K562 (cell line): Measurements from ENCODE around the gene UPF1. TPM values are rescaled to one million over a fixed set of nuclear protein-coding genes. Genes with fewer than 3 reads are reported as not detected.

Experiments
- ATAC-seq: fragments of 200-7000 bp; cut with Tn5 transposase; 3 replicates; pipeline ENCODE4 v1.9.1; 2020; ENCODE audit warnings: moderate library complexity
- BruUV-seq: library from RNA; stranded (reverse); fragments of 400-500 nt; replicated peaks from 2 replicates; lab custom pipeline; 2021; lab: Mats Ljungman, UMichigan
- CTCF ChIA-PET: fragments of 300-600 bp; formaldehyde crosslinking; extraction: SDS; loops from one replicate; lab custom pipeline; 2021; ENCODE audit warnings: low intra/inter-chr PET ratio; lab: Yijun Ruan, JAX
- POLR2A ChIA-PET: fragments of 300-600, 350-650 bp; sonication (Branson Sonifier 250); formaldehyde crosslinking; extraction: SDS; loops from one replicate; lab custom pipeline; 2021; ENCODE audit warnings: antibody characterized with exemption, inconsistent platforms; lab: Yijun Ruan, JAX
- DNase-seq, 4 experiments: peaks; one replicate each; pipeline versions ENCODE4 v3.0.0 to v3.0.0-alpha.2; 2011 to 2018; ENCODE audit warnings: low spot score in 3 of 4, mixed read lengths in 3 of 4; ENCODE audit errors: extremely low read depth in 1 of 4
- FAIRE-seq: peaks from 2 replicates; lab custom pipeline; 2011; peaks lifted over from hg19 to GRCh38; lab: Jason Lieb, UNC
- H2AFZ ChIP-seq: 2 replicates; pipeline ENCODE4 v1.6.0; 2011; ENCODE audit warnings: low read depth, low read length, control low read depth, inconsistent platforms
- H3K27ac ChIP-seq: fragments of 200-600 bp; 3 replicates; pipeline ENCODE4 v1.8.0; 2011; ENCODE audit warnings: low read depth, mild to moderate bottlenecking, control low read depth, inconsistent platforms, low read length, moderate library complexity, mixed read lengths; ENCODE audit errors: extremely low read depth
- H3K27me3 ChIP-seq, 2 experiments: fragments of 300-600 bp in 1 of 2; 2 replicates in 1 of 2; 3 replicates in 1 of 2; pipeline versions ENCODE4 v1.6.0 to v1.8.0; 2011; ENCODE audit warnings: inconsistent platforms in 2 of 2, low read length in 2 of 2, mild to moderate bottlenecking in 1 of 2, mixed read lengths in 1 of 2, moderate library complexity in 1 of 2; ENCODE audit not compliant: control insufficient read depth in 2 of 2, insufficient read depth in 2 of 2
- H3K36me3 ChIP-seq: fragments of 300-600 bp; 3 replicates; pipeline ENCODE4 v1.8.0; 2011; ENCODE audit warnings: mild to moderate bottlenecking, low read length, inconsistent platforms; ENCODE audit not compliant: control insufficient read depth, insufficient read depth
- H3K4me1 ChIP-seq, 2 experiments: fragments of 200-600 bp in 1 of 2; replicated peaks in 1 of 2; 2 replicates in 1 of 2; 3 replicates in 1 of 2; pipeline versions ENCODE4 v1.5.1 to v1.8.0; 2011; ENCODE audit warnings: inconsistent platforms in 2 of 2, low read length in 2 of 2, mild to moderate bottlenecking in 1 of 2, mixed read lengths in 1 of 2, moderate library complexity in 1 of 2; ENCODE audit not compliant: control insufficient read depth in 2 of 2, insufficient read depth in 2 of 2
- H3K4me2 ChIP-seq: 2 replicates; pipeline ENCODE4 v1.6.1; 2011; ENCODE audit warnings: low read length, control low read depth, inconsistent platforms, mixed read lengths; ENCODE audit not compliant: insufficient read depth
- H3K4me3 ChIP-seq: fragments of 200-600 bp; sonication (generic), shearing (Covaris generic); 2 replicates; pipeline ENCODE4 v1.5.1; 2016; ENCODE audit warnings: control low read depth, inconsistent platforms
- H3K79me2 ChIP-seq: fragments of 200-600 bp; 3 replicates; pipeline ENCODE4 v1.8.0; 2011; ENCODE audit warnings: low read length, inconsistent platforms; ENCODE audit not compliant: control insufficient read depth, insufficient read depth
- H3K9ac ChIP-seq, 2 experiments: 2 replicates each; pipeline versions ENCODE4 v1.6.0 to v1.6.1; 2011; ENCODE audit warnings: low read depth in 2 of 2, low read length in 2 of 2, control low read depth in 1 of 2, inconsistent platforms in 1 of 2, mild to moderate bottlenecking in 1 of 2, mixed read lengths in 1 of 2; ENCODE audit not compliant: insufficient read depth in 1 of 2
- H3K9me1 ChIP-seq: one replicate; pipeline ENCODE4 v1.6.0; 2011; ENCODE audit warnings: inconsistent platforms, mild to moderate bottlenecking, low read length, moderate library complexity; ENCODE audit not compliant: control insufficient read depth, insufficient read depth
- H3K9me3 ChIP-seq: replicated peaks from 2 replicates; pipeline ENCODE4 v1.5.1; 2011; ENCODE audit warnings: low read depth, low read length, inconsistent platforms; ENCODE audit not compliant: control insufficient read depth, insufficient read depth
- H4K20me1 ChIP-seq: replicated peaks from 2 replicates; pipeline ENCODE4 v1.6.1; 2011; ENCODE audit warnings: low read length, inconsistent platforms, mixed read lengths; ENCODE audit not compliant: control insufficient read depth, insufficient read depth
- ASH1L ChIP-seq: fragments of 450-650 bp; IDR thresholded peaks from 2 replicates; pipeline ENCODE4 v1.6.1; 2018; ENCODE audit warnings: borderline replicate concordance, mild to moderate bottlenecking, low read depth; ENCODE audit not compliant: partially characterized antibody
- CEBPZ ChIP-seq: fragments of 150-350 bp; IDR thresholded peaks from 2 replicates; pipeline ENCODE4 v1.6.1; 2014; ENCODE audit warnings: low read depth, mild to moderate bottlenecking, low read length, borderline replicate concordance
- CREBBP ChIP-seq: IDR thresholded peaks from one replicate; pipeline ENCODE4 v1.6.1; 2012; ENCODE audit warnings: low read depth, mild to moderate bottlenecking, control low read depth, inconsistent platforms, low read length
- DPF2 ChIP-seq: fragments of 450-650 bp; IDR thresholded peaks from 2 replicates; pipeline ENCODE4 v1.6.1; 2016
- EGR1 ChIP-seq: fragments of 450-650 bp; conservative IDR thresholded peaks from 2 replicates; pipeline ENCODE4 v1.6.1; 2017; ENCODE audit warnings: mild to moderate bottlenecking
- FOXJ2 ChIP-seq: fragments of 200-800 bp; sonication (Bioruptor generic); IDR thresholded peaks from 2 replicates; pipeline ENCODE4 v1.6.1; 2016; ENCODE audit warnings: missing genetic modification characterization, missing compliant biosample characterization
- HDAC1 ChIP-seq, 2 experiments: fragments of 450-650 bp; IDR thresholded peaks; 2 replicates each; pipeline ENCODE4 v1.6.1; 2016 to 2017; ENCODE audit warnings: inconsistent platforms in 1 of 2, mild to moderate bottlenecking in 1 of 2, moderate library complexity in 1 of 2
- KLF16 ChIP-seq: IDR thresholded peaks from 2 replicates; pipeline ENCODE4 v1.6.1; 2016; ENCODE audit warnings: antibody characterized with exemption
- NBN ChIP-seq: fragments of 450-650 bp; IDR thresholded peaks from 2 replicates; pipeline ENCODE4 v1.6.1; 2016; ENCODE audit warnings: low read depth, mild to moderate bottlenecking
- OTX1 ChIP-seq: fragments of 450-650 bp; formaldehyde crosslinking; IDR thresholded peaks from 2 replicates; pipeline ENCODE4 v1.4.0; 2022; ENCODE audit warnings: mild to moderate bottlenecking
- PTBP1 ChIP-seq: fragments of 200-400 bp; formaldehyde crosslinking; IDR thresholded peaks from 2 replicates; pipeline ENCODE4 v1.6.1; 2017; ENCODE audit warnings: low read depth, low read length
- PTTG1 ChIP-seq: fragments of 450-650 bp; IDR thresholded peaks from 2 replicates; pipeline ENCODE4 v1.6.1; 2016; ENCODE audit warnings: low read depth, mild to moderate bottlenecking, missing genetic modification characterization, missing compliant biosample characterization
- RB1 ChIP-seq: fragments of 450-650 bp; IDR thresholded peaks from 2 replicates; pipeline ENCODE4 v1.6.1; 2017; ENCODE audit warnings: low read depth, mild to moderate bottlenecking
- WGBS: fragments of 100-300 bp; shearing (Covaris generic); methylation state at CpG from one replicate; pipeline ENCODE4 v1.1.6; 2016; ENCODE audit warnings: low coverage, mixed read lengths; ENCODE audit not compliant: insufficient coverage; ENCODE audit errors: missing lambda C conversion rate; 5-methylcytosine and 5-hydroxymethylcytosine counted together
- in situ Hi-C: fragments of 300-500 bp; cut with MboI; formaldehyde crosslinking; loops from 4 replicates; pipeline ENCODE4 v1.15.0; 2018; ENCODE audit warnings: inconsistent platforms, mixed read lengths
- intact Hi-C: fragments of 100-400 bp; cut with micrococcal nuclease; formaldehyde crosslinking; loops from 2 replicates; pipeline ENCODE4 v1.14.2; 2022
- polyA plus RNA-seq, 8 experiments: library from polyadenylated mRNA; depleted of rRNA in 4 of 8; stranded (reverse) in 5 of 8; unstranded in 3 of 8; fragments of >200 nt; fragmentation: Nextera tagmentation in 2 of 8; fragmentation: Illumina TruSeq in 1 of 8; extraction: Ambion mirVana in 2 of 8; extraction: Trizol in 1 of 8; gene quantifications; 2 replicates each; pipeline versions ENCODE4 v1.2.1 to v1.2.3, GENCODE V29; 2011 to 2014; ENCODE audit warnings: inconsistent platforms in 1 of 8, missing spikeins in 1 of 8
- total RNA-seq, 7 experiments: library from RNA; depleted of rRNA in 6 of 7; stranded (reverse); fragments of >200 nt in 6 of 7; fragmentation: Illumina TruSeq in 2 of 7; extraction: Trizol in 2 of 7; gene quantifications; 2 replicates each; pipeline versions ENCODE4 v1.2.1 to v1.2.3, GENCODE V29; 2011 to 2021; ENCODE audit warnings: low replicate concordance in 1 of 7
- TF ChIP-seq, protein P1 (sequence below): fragments of 450-650 bp; formaldehyde crosslinking; conservative IDR thresholded peaks from 2 replicates; pipeline ENCODE4 v1.4.0; 2022; ENCODE audit warnings: mild to moderate bottlenecking, missing genetic modification characterization
- TF ChIP-seq, protein P2 (sequence below): sonication (generic); formaldehyde crosslinking; IDR thresholded peaks from 2 replicates; pipeline ENCODE4 v1.8.0; 2022; ENCODE audit warnings: missing genetic modification reagents, mild to moderate bottlenecking, borderline replicate concordance

Gene UPF1
- total and polyA plus RNA-seq, 9 of the 15 experiments (the other 6 are each of a cell fraction or from before 2014, with no cell fraction given), result 0.34 to 103 (median 27.9) TPM

GRCh38 chr19:18879579-18880373 is 48.0 kb downstream of the UPF1 start:
- intact Hi-C loops, result no loop called here
- TF ChIP-seq OTX1, result no peak
- TF ChIP-seq DPF2, result 0 out of 2 replicates have a peak, but pooled peaks have one; percentile 19
- TF ChIP-seq CEBPZ, result no peak
- no peak for TF ChIP-seq RB1
- TF ChIP-seq EGR1, result 0 out of 2 replicates have a peak, but pooled peaks have one; percentile 4
- TF ChIP-seq CREBBP, result no peak
- no peak for TF ChIP-seq ASH1L
- no peak for TF ChIP-seq PTBP1
- TF ChIP-seq NBN, result 0 out of 2 replicates have a peak, but pooled peaks have one; percentile 32
- no peak for TF ChIP-seq HDAC1 (IDR thresholded peaks at IDR 0.05)
- no peak for TF ChIP-seq PTTG1 (tag)
- no peak for TF ChIP-seq FOXJ2
- TF ChIP-seq, protein P1, sequence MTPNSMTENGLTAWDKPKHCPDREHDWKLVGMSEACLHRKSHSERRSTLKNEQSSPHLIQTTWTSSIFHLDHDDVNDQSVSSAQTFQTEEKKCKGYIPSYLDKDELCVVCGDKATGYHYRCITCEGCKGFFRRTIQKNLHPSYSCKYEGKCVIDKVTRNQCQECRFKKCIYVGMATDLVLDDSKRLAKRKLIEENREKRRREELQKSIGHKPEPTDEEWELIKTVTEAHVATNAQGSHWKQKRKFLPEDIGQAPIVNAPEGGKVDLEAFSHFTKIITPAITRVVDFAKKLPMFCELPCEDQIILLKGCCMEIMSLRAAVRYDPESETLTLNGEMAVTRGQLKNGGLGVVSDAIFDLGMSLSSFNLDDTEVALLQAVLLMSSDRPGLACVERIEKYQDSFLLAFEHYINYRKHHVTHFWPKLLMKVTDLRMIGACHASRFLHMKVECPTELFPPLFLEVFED, result peak; percentile 66; the same call in 1 of the 2 replicates
- no peak for TF ChIP-seq KLF16
- TF ChIP-seq, protein P2, sequence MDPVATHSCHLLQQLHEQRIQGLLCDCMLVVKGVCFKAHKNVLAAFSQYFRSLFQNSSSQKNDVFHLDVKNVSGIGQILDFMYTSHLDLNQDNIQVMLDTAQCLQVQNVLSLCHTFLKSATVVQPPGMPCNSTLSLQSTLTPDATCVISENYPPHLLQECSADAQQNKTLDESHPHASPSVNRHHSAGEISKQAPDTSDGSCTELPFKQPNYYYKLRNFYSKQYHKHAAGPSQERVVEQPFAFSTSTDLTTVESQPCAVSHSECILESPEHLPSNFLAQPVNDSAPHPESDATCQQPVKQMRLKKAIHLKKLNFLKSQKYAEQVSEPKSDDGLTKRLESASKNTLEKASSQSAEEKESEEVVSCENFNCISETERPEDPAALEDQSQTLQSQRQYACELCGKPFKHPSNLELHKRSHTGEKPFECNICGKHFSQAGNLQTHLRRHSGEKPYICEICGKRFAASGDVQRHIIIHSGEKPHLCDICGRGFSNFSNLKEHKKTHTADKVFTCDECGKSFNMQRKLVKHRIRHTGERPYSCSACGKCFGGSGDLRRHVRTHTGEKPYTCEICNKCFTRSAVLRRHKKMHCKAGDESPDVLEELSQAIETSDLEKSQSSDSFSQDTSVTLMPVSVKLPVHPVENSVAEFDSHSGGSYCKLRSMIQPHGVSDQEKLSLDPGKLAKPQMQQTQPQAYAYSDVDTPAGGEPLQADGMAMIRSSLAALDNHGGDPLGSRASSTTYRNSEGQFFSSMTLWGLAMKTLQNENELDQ (CRISPR knock-in tag), result no peak

More at GRCh38 chr19:18879579-18880373, 48.0 kb downstream of the UPF1 start:
- ChIA-PET POLR2A (interaction anchor here (0.5 to 1.4 kb wide), 6 partner anchors 11 to 107 kb away, joined by 3 to 4 read pairs (median 3); no protein-coding TSS in a partner anchor), CTCF (no interaction called here)
- H3K4me3 ChIP-seq, result no peak overlapping the region
- H3K9me1 ChIP-seq, result no peaks in the 10 kb centered on the region
- H4K20me1 ChIP-seq, result no peaks in the 10 kb centered on the region
- FAIRE-seq, result peak; percentile 95
- H2AFZ ChIP-seq, result no peak overlapping the region
- peaks cover 12 to 40% of the 10 kb centered on the region in 2 experiments; a peak in 4 of 5 replicates for H3K4me1 ChIP-seq
- H3K36me3 ChIP-seq, result no peaks in the 10 kb centered on the region
- no peaks in the 10 kb centered on the region for H3K27me3 ChIP-seq
- WGBS, result 5% methylated on average over 9 of the region's 13 CpGs
- no peaks in the 10 kb centered on the region for H3K79me2 ChIP-seq
- H3K4me2 ChIP-seq, result peak overlapping the region; percentile 8
- ATAC-seq, result peak; percentile 96
- peak overlapping the region in 1 of 2 experiments; percentile 24; a peak in 1 of 4 replicates for H3K9ac ChIP-seq
- in situ Hi-C loops, result no loop called here
- peaks cover 8% of the 10 kb centered on the region for H3K9me3 ChIP-seq
- H3K27ac ChIP-seq, result no peak overlapping the region
- BruUV-seq, result no TSS peak
- DNase-seq, result peak; percentile 91 to 96 (median 96)
